Effector memory CD4-positive, alpha-beta T cell (primary cell): ENCODE measurements around the gene DHRS3.

Experiments
- DNase-seq, 3 donors: peaks; one replicate each; pipeline ENCODE4 v3.0.0-alpha.2; 2020
- H3K27ac ChIP-seq: 2 replicates; pipeline ENCODE4 v1.7.0; 2013; ENCODE audit warnings: mild to moderate bottlenecking, low read length, moderate library complexity; ENCODE audit not compliant: insufficient read depth, poor library complexity, severe bottlenecking
- H3K27me3 ChIP-seq: replicated peaks from 2 replicates; pipeline ENCODE4 v1.7.0; 2013; ENCODE audit warnings: mild to moderate bottlenecking, low read length; ENCODE audit not compliant: insufficient read depth, control insufficient read depth, poor library complexity, severe bottlenecking
- H3K36me3 ChIP-seq: 2 replicates; pipeline ENCODE4 v1.7.0; 2013; ENCODE audit warnings: mild to moderate bottlenecking, low read length, moderate library complexity; ENCODE audit not compliant: control insufficient read depth, insufficient read depth
- H3K4me1 ChIP-seq: 2 replicates; pipeline ENCODE4 v1.7.0; 2013; ENCODE audit warnings: low read length, mild to moderate bottlenecking; ENCODE audit not compliant: control insufficient read depth, insufficient read depth, poor library complexity, severe bottlenecking
- H3K4me3 ChIP-seq: 2 replicates; pipeline ENCODE4 v1.7.0; 2013; ENCODE audit warnings: low read length, low read depth, mild to moderate bottlenecking; ENCODE audit not compliant: insufficient read depth, poor library complexity, severe bottlenecking
- H3K9me3 ChIP-seq: 2 replicates; pipeline ENCODE4 v1.7.0; 2013; ENCODE audit warnings: mild to moderate bottlenecking, low read length, moderate library complexity; ENCODE audit not compliant: control insufficient read depth

Gene DHRS3

GRCh38 chr1:12580054-12580887 is 37.7 kb downstream of the DHRS3 start:
- no peaks in the 10 kb centered on the region for H3K27me3 ChIP-seq
- no peak for DNase-seq
- H3K9me3 ChIP-seq = no peaks in the 10 kb centered on the region
- H3K4me3 ChIP-seq = no peak overlapping the region
- no peak overlapping the region for H3K27ac ChIP-seq
- peaks cover 28% of the 10 kb centered on the region for H3K36me3 ChIP-seq
- no peaks in the 10 kb centered on the region for H3K4me1 ChIP-seq

- H3K27ac ChIP-seq = no peak overlapping the region
- H3K27me3 ChIP-seq = no peaks in the 10 kb centered on the region
- no peaks in the 10 kb centered on the region for H3K4me1 ChIP-seq
- DNase-seq = no peak
- peaks cover 32% of the 10 kb centered on the region for H3K36me3 ChIP-seq
- no peaks in the 10 kb centered on the region for H3K9me3 ChIP-seq
- H3K4me3 ChIP-seq = no peak overlapping the region
Observed at GRCh38 chr1:12578860-12579422, 39.1 kb downstream of the DHRS3 start.

DNA sequence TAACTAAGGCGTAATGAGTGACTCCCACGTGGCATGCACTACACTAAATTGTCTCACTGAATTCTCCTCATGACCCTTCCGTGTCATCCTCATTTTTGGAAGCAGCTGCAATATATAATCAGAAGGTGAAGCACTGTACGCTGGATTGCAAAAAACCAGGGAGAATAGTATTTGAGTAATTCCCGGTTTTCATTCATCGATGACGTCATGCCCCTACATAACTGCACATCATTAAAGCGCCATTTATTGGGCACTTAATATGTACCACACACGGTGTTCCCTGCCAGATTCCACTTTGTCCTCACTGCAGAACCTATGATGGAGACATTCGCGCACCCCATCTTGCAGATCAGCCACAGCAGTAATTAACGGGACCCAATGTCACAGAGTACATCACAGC is 41.0 kb downstream of the DHRS3 start:
- H3K36me3 ChIP-seq = peaks cover 43% of the 10 kb centered on the region
- no peak overlapping the region for H3K27ac ChIP-seq

GRCh38 chr1:12574757-12575139 is 43.3 kb downstream of the DHRS3 start:
- Histone ChIP-seq H3K27me3 (no peaks in the 10 kb centered on the region), H3K9me3 (no peaks in the 10 kb centered on the region), H3K4me3 (no peak overlapping the region), H3K4me1 (no peaks in the 10 kb centered on the region), H3K27ac (no peak overlapping the region), H3K36me3 (peaks cover 39% of the 10 kb centered on the region)
- no peak for DNase-seq

More for the DNA sequence above, 41.0 kb downstream of the DHRS3 start:
- Histone ChIP-seq H3K4me1 (no peaks in the 10 kb centered on the region), H3K4me3 (no peak overlapping the region), H3K9me3 (no peaks in the 10 kb centered on the region), H3K27me3 (no peaks in the 10 kb centered on the region)
- no peak for DNase-seq

GRCh38 chr1:12573015-12573825 is 44.8 kb downstream of the DHRS3 start:
- Histone ChIP-seq H3K9me3 (no peaks in the 10 kb centered on the region), H3K4me3 (no peak overlapping the region), H3K27ac (no peak overlapping the region), H3K4me1 (no peaks in the 10 kb centered on the region), H3K36me3 (peaks cover 29% of the 10 kb centered on the region), H3K27me3 (no peaks in the 10 kb centered on the region)
- DNase-seq = no peak

DNA sequence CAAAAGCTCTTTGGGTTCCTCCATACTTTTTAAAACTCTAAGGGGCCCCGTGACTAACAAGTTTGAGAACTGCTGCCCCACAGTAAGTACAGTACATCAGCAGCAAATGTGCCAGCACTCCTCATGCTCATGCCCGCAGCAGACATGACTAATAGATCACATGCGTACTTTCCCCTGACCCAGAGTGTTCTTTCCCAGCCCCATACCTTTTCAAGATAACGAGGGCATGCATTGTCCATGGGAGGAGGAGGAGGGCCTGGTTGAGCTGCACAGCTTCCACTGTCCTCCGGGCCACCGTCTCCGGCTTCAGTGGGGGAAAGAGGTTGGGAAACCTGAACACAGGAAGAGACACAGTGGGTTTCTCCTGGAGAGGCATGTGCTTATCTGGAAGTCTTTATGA is 45.5 kb downstream of the DHRS3 start:
- Histone ChIP-seq H3K27me3 (no peaks in the 10 kb centered on the region), H3K4me3 (no peak overlapping the region), H3K9me3 (no peaks in the 10 kb centered on the region), H3K4me1 (no peaks in the 10 kb centered on the region), H3K36me3 (peaks cover 31% of the 10 kb centered on the region), H3K27ac (no peak overlapping the region)
- DNase-seq = no peak

GRCh38 chr1:12570291-12570690 is 47.7 kb downstream of the DHRS3 start:
- no peak for DNase-seq
- Histone ChIP-seq H3K27ac (no peak overlapping the region), H3K9me3 (no peaks in the 10 kb centered on the region), H3K36me3 (peaks cover 25% of the 10 kb centered on the region), H3K4me3 (no peak overlapping the region), H3K4me1 (no peaks in the 10 kb centered on the region), H3K27me3 (no peaks in the 10 kb centered on the region)

- no peaks in the 10 kb centered on the region for H3K4me1 ChIP-seq
- no peak for DNase-seq
- peaks cover 20% of the 10 kb centered on the region for H3K36me3 ChIP-seq
- no peaks in the 10 kb centered on the region for H3K27me3 ChIP-seq
- peaks cover 7% of the 10 kb centered on the region for H3K9me3 ChIP-seq
- no peak overlapping the region for H3K4me3 ChIP-seq
- no peak overlapping the region for H3K27ac ChIP-seq
Observed at GRCh38 chr1:12568009-12568767, 49.8 kb downstream of the DHRS3 start.

- H3K27ac ChIP-seq = no peak overlapping the region
- H3K4me3 ChIP-seq = no peak overlapping the region
- no peaks in the 10 kb centered on the region for H3K4me1 ChIP-seq
- peaks cover 12% of the 10 kb centered on the region for H3K36me3 ChIP-seq
- DNase-seq = no peak
- H3K9me3 ChIP-seq = peaks cover 13% of the 10 kb centered on the region
- no peaks in the 10 kb centered on the region for H3K27me3 ChIP-seq
Observed at GRCh38 chr1:12567288-12567819, 50.7 kb downstream of the DHRS3 start.
